HEK293 (cell line): Measurements from ENCODE around the gene KCNAB2.
A peak's percentile ranks its signal among the peaks of the same experiment; 100 is the strongest.

Experiments used
- KLF1 ChIP-seq: fragments of 450-650 bp; formaldehyde crosslinking; IDR thresholded peaks from 2 replicates; pipeline ENCODE4 v1.5.1; 2016; ENCODE audit warnings: missing biosample characterization, missing genetic modification characterization
- PBX3 ChIP-seq: sonication (generic); formaldehyde crosslinking; IDR thresholded peaks from 2 replicates; pipeline ENCODE4 v1.8.1; 2022; ENCODE audit warnings: mild to moderate bottlenecking, moderate library complexity, missing genetic modification reagents
- TRIM28 ChIP-seq: IDR thresholded peaks from 2 replicates; pipeline ENCODE4 v1.6.1; 2011; ENCODE audit warnings: low read length, control low read depth, borderline replicate concordance
- ZBTB7A ChIP-seq: fragments of 450-650 bp; formaldehyde crosslinking; IDR thresholded peaks from 2 replicates; pipeline ENCODE4 v1.5.1; 2016; ENCODE audit warnings: low read depth, missing biosample characterization, missing genetic modification characterization
- ZFHX2 ChIP-seq: fragments of 450-650 bp; formaldehyde crosslinking; conservative IDR thresholded peaks from 2 replicates; pipeline ENCODE4 v1.5.1; 2016; ENCODE audit warnings: missing biosample characterization, missing genetic modification characterization
- ZFP69B ChIP-seq: fragments of 450-650 bp; formaldehyde crosslinking; IDR thresholded peaks from 2 replicates; pipeline ENCODE4 v1.5.1; 2016; ENCODE audit warnings: missing biosample characterization, missing genetic modification characterization
- ZNF112 ChIP-seq: fragments of 450-650 bp; formaldehyde crosslinking; IDR thresholded peaks from 2 replicates; pipeline ENCODE4 v1.5.0; 2017; ENCODE audit warnings: missing biosample characterization, missing genetic modification characterization
- ZNF16 ChIP-seq: fragments of 450-650 bp; formaldehyde crosslinking; IDR thresholded peaks from 2 replicates; pipeline ENCODE4 v1.5.1; 2016; ENCODE audit warnings: low read depth, missing biosample characterization, missing genetic modification characterization
- ZNF202 ChIP-seq: fragments of 450-650 bp; formaldehyde crosslinking; IDR thresholded peaks from 2 replicates; pipeline ENCODE4 v1.5.1; 2016; ENCODE audit warnings: missing biosample characterization, missing genetic modification characterization, borderline replicate concordance
- ZNF23 ChIP-seq: fragments of 450-650 bp; formaldehyde crosslinking; IDR thresholded peaks from 2 replicates; pipeline ENCODE4 v1.5.1; 2016; ENCODE audit warnings: missing biosample characterization, missing genetic modification characterization, borderline replicate concordance
- ZNF280C ChIP-seq: fragments of 450-650 bp; formaldehyde crosslinking; IDR thresholded peaks from 2 replicates; pipeline ENCODE4 v1.5.1; 2016; ENCODE audit warnings: missing biosample characterization, missing genetic modification characterization
- ZNF324 ChIP-seq: fragments of 450-650 bp; formaldehyde crosslinking; IDR thresholded peaks from 2 replicates; pipeline ENCODE4 v1.5.1; 2016; ENCODE audit warnings: missing biosample characterization, missing genetic modification characterization
- ZNF366 ChIP-seq: fragments of 450-650 bp; formaldehyde crosslinking; conservative IDR thresholded peaks from 2 replicates; pipeline ENCODE4 v1.5.1; 2016; ENCODE audit warnings: missing biosample characterization, missing genetic modification characterization
- ZNF37A ChIP-seq: fragments of 450-650 bp; IDR thresholded peaks from 2 replicates; pipeline ENCODE4 v1.5.1; 2018; ENCODE audit warnings: missing biosample characterization, missing genetic modification characterization
- ZNF473 ChIP-seq: fragments of 450-650 bp; formaldehyde crosslinking; IDR thresholded peaks from 2 replicates; pipeline ENCODE4 v1.5.1; 2017; ENCODE audit warnings: missing biosample characterization, missing genetic modification characterization
- ZNF501 ChIP-seq: fragments of 450-650 bp; formaldehyde crosslinking; IDR thresholded peaks from 2 replicates; pipeline ENCODE4 v1.5.1; 2016; ENCODE audit warnings: missing biosample characterization, missing genetic modification characterization
- ZNF549 ChIP-seq: fragments of 450-650 bp; IDR thresholded peaks from 2 replicates; pipeline ENCODE4 v1.5.1; 2018; ENCODE audit warnings: missing biosample characterization, missing genetic modification characterization, mild to moderate bottlenecking, inconsistent platforms, moderate library complexity
- ZNF571 ChIP-seq: fragments of 450-650 bp; formaldehyde crosslinking; IDR thresholded peaks from 2 replicates; pipeline ENCODE4 v1.5.0; 2017; ENCODE audit warnings: missing biosample characterization, missing genetic modification characterization
- ZNF624 ChIP-seq: fragments of 450-650 bp; formaldehyde crosslinking; IDR thresholded peaks from 2 replicates; pipeline ENCODE4 v1.5.1; 2017; ENCODE audit warnings: missing biosample characterization, missing genetic modification characterization
- ZNF660 ChIP-seq: fragments of 450-650 bp; IDR thresholded peaks from 2 replicates; pipeline ENCODE4 v1.5.1; 2018; ENCODE audit warnings: missing biosample characterization, mild to moderate bottlenecking, missing genetic modification characterization
- ZNF664 ChIP-seq: fragments of 450-650 bp; formaldehyde crosslinking; IDR thresholded peaks from 2 replicates; pipeline ENCODE4 v1.5.1; 2016; ENCODE audit warnings: missing biosample characterization, missing genetic modification characterization
- ZNF776 ChIP-seq: fragments of 450-650 bp; formaldehyde crosslinking; IDR thresholded peaks from 2 replicates; pipeline ENCODE4 v1.5.0; 2017; ENCODE audit warnings: missing biosample characterization, missing genetic modification characterization, borderline replicate concordance
- ZXDB ChIP-seq: fragments of 450-650 bp; formaldehyde crosslinking; IDR thresholded peaks from 2 replicates; pipeline ENCODE4 v1.5.1; 2016; ENCODE audit warnings: missing biosample characterization, missing genetic modification characterization
- TF ChIP-seq, protein P1 (sequence below): fragments of 450-650 bp; formaldehyde crosslinking; IDR thresholded peaks from 2 replicates; pipeline ENCODE4 v1.5.1; 2016; ENCODE audit warnings: missing biosample characterization, missing genetic modification characterization
- TF ChIP-seq, protein P2 (sequence below): fragments of 450-650 bp; formaldehyde crosslinking; IDR thresholded peaks from 2 replicates; pipeline ENCODE4 v1.5.1; 2017; ENCODE audit warnings: missing biosample characterization, mild to moderate bottlenecking, missing genetic modification characterization, moderate library complexity

The KCNAB2 gene

DNA sequence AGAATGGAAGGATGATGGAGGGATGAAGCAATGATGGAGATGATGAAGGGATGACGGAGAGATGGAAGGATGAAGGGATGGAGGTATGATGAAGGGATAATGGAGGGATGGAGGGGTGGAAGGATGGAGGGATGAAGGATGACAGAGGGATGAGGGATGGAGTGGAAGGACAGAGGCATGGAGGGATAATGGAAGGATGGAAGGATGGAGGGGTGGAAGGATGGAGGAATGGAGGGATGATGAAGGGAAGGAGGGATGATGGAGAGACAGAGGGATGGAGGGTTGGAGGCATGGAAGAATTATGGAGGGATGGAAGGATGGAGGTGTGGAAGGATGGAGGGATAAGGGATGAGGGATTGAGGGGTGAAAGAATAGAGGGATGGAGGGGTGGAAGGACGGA lies 62.8 kb downstream of the KCNAB2 start (continued):
- TF ChIP-seq ZFP69B (tag by site-specific recombination) (no peak), ZNF112 (tag by site-specific recombination) (0 out of 2 replicates have a peak, but pooled peaks have one; percentile 46), ZNF280C (tag by site-specific recombination) (no peak), ZNF776 (tag by site-specific recombination) (0 out of 2 replicates have a peak, but pooled peaks have one; percentile 53), ZBTB7A (0 out of 2 replicates have a peak, but pooled peaks have one; percentile 65), ZNF23 (tag by site-specific recombination) (no peak), ZNF624 (tag by site-specific recombination) (no peak), ZNF16 (tag by site-specific recombination) (no peak), ZXDB (tag by site-specific recombination) (no peak), PBX3 (CRISPR knock-in tag) (no peak), TRIM28 (no peak), ZFHX2 (tag by site-specific recombination) (no peak), ZNF473 (no peak; the same call in 1 of the 2 replicates), ZNF366 (peak; percentile 100), ZNF37A (no peak), ZNF202 (tag by site-specific recombination) (no peak), ZNF549 (tag by site-specific recombination) (no peak), KLF1 (tag by site-specific recombination) (no peak), ZNF324 (tag by site-specific recombination) (no peak), ZNF660 (tag by site-specific recombination) (no peak), ZNF571 (peak; percentile 72; the same call in 1 of the 2 replicates), ZNF664 (tag by site-specific recombination) (no peak), ZNF501 (no peak)
- TF ChIP-seq, protein P1, sequence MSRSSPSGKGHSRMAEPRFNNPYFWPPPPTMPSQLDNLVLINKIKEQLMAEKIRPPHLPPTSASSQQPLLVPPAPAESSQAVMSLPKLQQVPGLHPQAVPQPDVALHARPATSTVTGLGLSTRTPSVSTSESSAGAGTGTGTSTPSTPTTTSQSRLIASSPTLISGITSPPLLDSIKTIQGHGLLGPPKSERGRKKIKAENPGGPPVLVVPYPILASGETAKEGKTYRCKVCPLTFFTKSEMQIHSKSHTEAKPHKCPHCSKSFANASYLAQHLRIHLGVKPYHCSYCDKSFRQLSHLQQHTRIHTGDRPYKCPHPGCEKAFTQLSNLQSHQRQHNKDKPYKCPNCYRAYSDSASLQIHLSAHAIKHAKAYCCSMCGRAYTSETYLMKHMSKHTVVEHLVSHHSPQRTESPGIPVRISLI (tag by site-specific recombination) = no peak
- TF ChIP-seq, protein P2, sequence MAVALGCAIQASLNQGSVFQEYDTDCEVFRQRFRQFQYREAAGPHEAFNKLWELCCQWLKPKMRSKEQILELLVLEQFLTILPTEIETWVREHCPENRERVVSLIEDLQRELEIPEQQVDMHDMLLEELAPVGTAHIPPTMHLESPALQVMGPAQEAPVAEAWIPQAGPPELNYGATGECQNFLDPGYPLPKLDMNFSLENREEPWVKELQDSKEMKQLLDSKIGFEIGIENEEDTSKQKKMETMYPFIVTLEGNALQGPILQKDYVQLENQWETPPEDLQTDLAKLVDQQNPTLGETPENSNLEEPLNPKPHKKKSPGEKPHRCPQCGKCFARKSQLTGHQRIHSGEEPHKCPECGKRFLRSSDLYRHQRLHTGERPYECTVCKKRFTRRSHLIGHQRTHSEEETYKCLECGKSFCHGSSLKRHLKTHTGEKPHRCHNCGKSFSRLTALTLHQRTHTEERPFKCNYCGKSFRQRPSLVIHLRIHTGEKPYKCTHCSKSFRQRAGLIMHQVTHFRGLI (tag by site-specific recombination) = no peak
